Glutamatergic neuron (in vitro differentiated cells): ENCODE data around the gene RGS18. TPM values are rescaled to one million over a fixed set of nuclear protein-coding genes. Genes with fewer than 3 reads are reported as not detected.

Source experiments
- DNase-seq: peaks from one replicate; pipeline ENCODE4 v3.0.0; 2022
- H3K27ac Mint-ChIP-seq: one replicate; pipeline ENCODE4 v1.8.0; 2020; ENCODE audit warnings: mild to moderate bottlenecking, mixed read lengths, inconsistent platforms; ENCODE audit not compliant: unreplicated experiment
- H3K27me3 Mint-ChIP-seq: one replicate; pipeline ENCODE4 v1.8.0; 2020; ENCODE audit warnings: mild to moderate bottlenecking, moderate library complexity, mixed read lengths, inconsistent platforms; ENCODE audit not compliant: unreplicated experiment
- H3K36me3 Mint-ChIP-seq: one replicate; pipeline ENCODE4 v1.8.0; 2020; ENCODE audit warnings: mild to moderate bottlenecking, mixed read lengths, inconsistent platforms; ENCODE audit not compliant: unreplicated experiment
- H3K4me1 Mint-ChIP-seq: one replicate; pipeline ENCODE4 v1.8.0; 2020; ENCODE audit warnings: mild to moderate bottlenecking, low read depth, mixed read lengths, inconsistent platforms; ENCODE audit not compliant: unreplicated experiment
- H3K4me3 Mint-ChIP-seq: one replicate; pipeline ENCODE4 v1.8.0; 2020; ENCODE audit warnings: mild to moderate bottlenecking, mixed read lengths, inconsistent platforms; ENCODE audit not compliant: unreplicated experiment
- H3K9me3 Mint-ChIP-seq: one replicate; pipeline ENCODE4 v1.8.0; 2020; ENCODE audit warnings: mild to moderate bottlenecking, moderate library complexity, mixed read lengths, inconsistent platforms; ENCODE audit not compliant: unreplicated experiment
- total RNA-seq: library from RNA; stranded (reverse); fragmentation: NEBNext Ultra II Directional; extraction: Animal tissue kit (Norgen Biotek cat#: 25700); gene quantifications from one replicate; pipeline ENCODE4 v1.2.1, GENCODE V29; 2021; ENCODE audit not compliant: unreplicated experiment
- TF ChIP-seq, protein P1 (sequence below): fragments of 200-600 bp; sonication (generic); IDR thresholded peaks from one replicate; pipeline ENCODE4 v1.5.0; 2021; ENCODE audit not compliant: partially characterized antibody, unreplicated experiment

RGS18 gene
- total RNA-seq, 1 donor from 2014 or later, result not detected

DNA sequence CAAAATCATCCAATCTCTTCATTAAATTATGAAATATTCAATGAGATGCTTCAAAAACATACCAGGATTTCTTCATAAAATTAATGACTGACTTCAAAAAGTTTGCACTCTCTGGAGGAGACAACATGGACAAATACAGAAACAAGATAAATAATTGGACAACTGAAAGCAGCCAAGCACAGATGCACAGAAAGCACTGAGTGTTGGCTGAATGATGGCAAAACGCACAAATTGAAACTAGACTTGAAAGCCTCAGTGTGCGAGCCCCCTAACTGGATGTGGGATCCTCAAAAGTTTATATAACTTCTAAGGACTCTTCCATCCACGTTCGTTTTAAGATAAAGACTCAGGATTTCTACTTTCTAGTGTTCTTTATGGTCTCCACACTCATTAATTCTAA is 27.9 kb downstream of the RGS18 start:
- Mint-ChIP-seq H3K27ac (no peak overlapping the region), H3K27me3 (no peaks in the 10 kb centered on the region), H3K9me3 (no peaks in the 10 kb centered on the region)

DNA sequence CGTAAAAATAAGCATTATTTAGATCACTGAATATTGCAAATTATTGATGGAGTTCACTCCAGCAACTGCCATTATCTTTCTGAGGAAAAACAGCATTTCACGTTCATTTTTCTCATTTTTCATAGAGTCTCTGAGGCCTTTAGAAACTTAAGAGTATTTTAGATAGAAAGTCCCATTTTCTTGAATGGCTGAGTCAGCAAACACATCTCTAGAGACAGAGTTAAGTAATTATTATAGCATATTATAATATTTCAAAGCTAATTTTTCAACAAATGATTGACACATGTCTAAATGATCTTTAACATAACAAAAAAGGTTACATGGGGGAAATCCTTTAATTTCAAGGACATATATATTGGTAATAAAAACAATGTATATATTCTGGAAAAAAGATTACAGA is 31.8 kb downstream of the RGS18 start:
- Mint-ChIP-seq H3K27ac (no peak overlapping the region), H3K4me3 (no peak overlapping the region), H3K9me3 (no peaks in the 10 kb centered on the region)

More for the DNA sequence above, 27.9 kb downstream of the RGS18 start:
- Mint-ChIP-seq H3K4me1 (no peaks in the 10 kb centered on the region), H3K4me3 (no peak overlapping the region), H3K36me3 (no peaks in the 10 kb centered on the region)
- TF ChIP-seq, protein P1, sequence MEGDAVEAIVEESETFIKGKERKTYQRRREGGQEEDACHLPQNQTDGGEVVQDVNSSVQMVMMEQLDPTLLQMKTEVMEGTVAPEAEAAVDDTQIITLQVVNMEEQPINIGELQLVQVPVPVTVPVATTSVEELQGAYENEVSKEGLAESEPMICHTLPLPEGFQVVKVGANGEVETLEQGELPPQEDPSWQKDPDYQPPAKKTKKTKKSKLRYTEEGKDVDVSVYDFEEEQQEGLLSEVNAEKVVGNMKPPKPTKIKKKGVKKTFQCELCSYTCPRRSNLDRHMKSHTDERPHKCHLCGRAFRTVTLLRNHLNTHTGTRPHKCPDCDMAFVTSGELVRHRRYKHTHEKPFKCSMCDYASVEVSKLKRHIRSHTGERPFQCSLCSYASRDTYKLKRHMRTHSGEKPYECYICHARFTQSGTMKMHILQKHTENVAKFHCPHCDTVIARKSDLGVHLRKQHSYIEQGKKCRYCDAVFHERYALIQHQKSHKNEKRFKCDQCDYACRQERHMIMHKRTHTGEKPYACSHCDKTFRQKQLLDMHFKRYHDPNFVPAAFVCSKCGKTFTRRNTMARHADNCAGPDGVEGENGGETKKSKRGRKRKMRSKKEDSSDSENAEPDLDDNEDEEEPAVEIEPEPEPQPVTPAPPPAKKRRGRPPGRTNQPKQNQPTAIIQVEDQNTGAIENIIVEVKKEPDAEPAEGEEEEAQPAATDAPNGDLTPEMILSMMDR, result no peak
- no peak for DNase-seq

DNA sequence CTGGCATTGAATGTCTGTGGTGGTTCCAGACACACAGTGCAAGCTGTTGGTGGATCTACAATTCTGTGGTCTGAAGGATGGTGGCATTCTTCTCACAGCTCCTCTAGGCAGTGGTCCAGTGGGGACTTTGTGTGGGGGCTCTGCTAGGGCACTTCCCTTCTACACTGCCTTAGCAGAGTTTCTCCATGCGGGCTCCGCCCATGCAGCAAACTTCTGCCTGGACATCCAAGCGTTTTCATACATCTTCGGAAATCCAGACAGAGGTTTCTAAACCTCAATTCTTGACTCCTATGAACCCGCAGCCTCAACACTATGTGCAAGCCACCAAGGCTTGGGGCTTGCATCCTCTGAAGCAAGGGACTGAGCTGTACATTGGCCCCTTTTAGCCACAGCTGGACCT is 43.0 kb downstream of the RGS18 start:
- Mint-ChIP-seq H3K4me1 (no peaks in the 10 kb centered on the region), H3K36me3 (peaks cover 18% of the 10 kb centered on the region), H3K9me3 (peaks cover 4% of the 10 kb centered on the region), H3K4me3 (no peak overlapping the region), H3K27ac (no peak overlapping the region), H3K27me3 (no peaks in the 10 kb centered on the region)
- DNase-seq, result no peak
- TF ChIP-seq, protein P1, result no peak

More for the DNA sequence above, 31.8 kb downstream of the RGS18 start:
- Mint-ChIP-seq H3K4me1 (no peaks in the 10 kb centered on the region), H3K27me3 (no peaks in the 10 kb centered on the region), H3K36me3 (no peaks in the 10 kb centered on the region)
- DNase-seq, result no peak
- TF ChIP-seq, protein P1, result no peak

DNA sequence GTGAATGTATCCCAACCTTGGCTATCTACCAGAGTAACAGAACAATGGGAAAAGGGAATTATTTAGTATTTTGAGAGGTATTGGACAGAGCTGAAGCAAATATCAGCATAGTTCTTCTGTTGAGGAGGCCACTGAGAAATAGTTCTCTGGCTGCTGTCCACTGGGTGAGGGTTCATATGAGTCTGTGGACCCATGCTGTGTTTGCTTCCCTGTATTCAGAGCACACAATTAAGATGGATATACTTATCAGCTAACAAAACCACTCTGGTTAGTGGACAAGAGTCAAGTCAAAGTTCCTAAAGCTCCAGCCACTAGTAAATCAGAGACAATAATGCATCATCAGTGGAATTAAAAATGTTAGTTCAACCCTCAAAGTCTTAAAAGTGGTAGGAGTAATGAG is 66.1 kb downstream of the RGS18 start:
- no peak overlapping the region for H3K27ac Mint-ChIP-seq
- H3K4me3 Mint-ChIP-seq, result no peak overlapping the region
- no peaks in the 10 kb centered on the region for H3K27me3 Mint-ChIP-seq
- TF ChIP-seq, protein P1, result no peak
- H3K9me3 Mint-ChIP-seq, result no peaks in the 10 kb centered on the region
- DNase-seq, result no peak
- H3K4me1 Mint-ChIP-seq, result no peaks in the 10 kb centered on the region
- no peaks in the 10 kb centered on the region for H3K36me3 Mint-ChIP-seq

DNA sequence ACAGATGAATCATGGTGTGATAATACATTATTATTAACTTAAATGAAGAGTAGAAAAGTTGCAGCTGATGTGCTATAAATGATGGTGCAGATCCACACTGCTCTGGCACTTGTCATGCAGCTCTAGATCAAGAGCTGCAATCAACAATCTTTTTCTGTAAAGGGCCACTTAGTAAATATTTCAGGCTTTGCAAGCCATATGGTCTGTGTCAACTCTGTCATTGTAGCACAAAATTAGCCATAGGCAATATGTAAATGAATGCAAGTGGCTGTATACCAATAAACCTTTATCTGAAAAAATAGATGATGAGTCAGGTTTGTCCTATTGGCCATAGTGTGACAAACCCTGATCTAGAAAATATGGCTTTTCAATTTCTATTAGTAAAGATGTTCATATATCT is 66.6 kb downstream of the RGS18 start:
- Mint-ChIP-seq H3K4me3 (no peak overlapping the region), H3K4me1 (no peaks in the 10 kb centered on the region), H3K36me3 (no peaks in the 10 kb centered on the region), H3K9me3 (no peaks in the 10 kb centered on the region), H3K27ac (no peak overlapping the region), H3K27me3 (no peaks in the 10 kb centered on the region)
- no peak for DNase-seq
- TF ChIP-seq, protein P1, result no peak
